Endothelial cell of umbilical vein (primary cell): ENCODE results near the gene RAB17. TPM values are rescaled to one million over a fixed set of nuclear protein-coding genes. Genes with fewer than 3 reads are reported as not detected.

Experiments
- BruUV-seq: library from RNA; stranded (reverse); fragments of 400-500 nt; replicated peaks from 2 replicates; lab custom pipeline; 2021; lab: Mats Ljungman, UMichigan
- CTCF ChIA-PET: fragments of 300-600, 350-600 bp; sonication (Branson Sonifier 250); formaldehyde crosslinking; loops from one replicate; lab custom pipeline; 2021; ENCODE audit warnings: antibody characterized with exemption, inconsistent platforms; lab: Charles Lee
- POLR2A ChIA-PET: fragments of 300-600, 350-600 bp; sonication (Branson Sonifier 250); formaldehyde crosslinking; loops from one replicate; lab custom pipeline; 2021; ENCODE audit warnings: antibody characterized with exemption, inconsistent platforms; lab: Charles Lee
- DNase-seq: peaks from one replicate; pipeline ENCODE4 v3.0.0-alpha.2; 2011; ENCODE audit warnings: low read depth, low spot score
- FAIRE-seq: peaks from 2 replicates; lab custom pipeline; 2011; peaks lifted over from hg19 to GRCh38; lab: Jason Lieb, UNC
- H2AFZ ChIP-seq: 2 replicates; pipeline ENCODE4 v1.6.0; 2012; ENCODE audit warnings: low read depth, low read length, control low read depth, inconsistent platforms
- H3K27ac ChIP-seq: 2 replicates; pipeline ENCODE4 v1.5.1; 2011; ENCODE audit warnings: low read depth, mild to moderate bottlenecking, control low read depth, low read length, moderate library complexity; ENCODE audit not compliant: insufficient read depth
- H3K27me3 ChIP-seq, 2 experiments: 2 replicates each; pipeline versions ENCODE4 v1.6.0 to v1.6.1; 2011; ENCODE audit warnings: low read length in 2 of 2, mixed read lengths in 1 of 2; ENCODE audit not compliant: control insufficient read depth in 2 of 2, insufficient read depth in 2 of 2
- H3K36me3 ChIP-seq, 2 experiments: 2 replicates in 1 of 2; 3 replicates in 1 of 2; pipeline ENCODE4 v1.5.1; 2011; ENCODE audit warnings: low read length in 2 of 2, mild to moderate bottlenecking in 1 of 2, moderate library complexity in 1 of 2; ENCODE audit not compliant: control insufficient read depth in 2 of 2, insufficient read depth in 2 of 2; ENCODE audit errors: extremely low read depth in 1 of 2
- H3K4me1 ChIP-seq: 3 replicates; pipeline ENCODE4 v1.5.1; 2011; ENCODE audit warnings: mild to moderate bottlenecking, low read length; ENCODE audit not compliant: control insufficient read depth, insufficient read depth; ENCODE audit errors: extremely low read depth
- H3K4me2 ChIP-seq: 2 replicates; pipeline ENCODE4 v1.6.1; 2011; ENCODE audit warnings: low read length, control low read depth, mixed read lengths; ENCODE audit not compliant: insufficient read depth
- H3K4me3 ChIP-seq, 3 experiments: fragments of 200-600 bp in 1 of 3; sonication (generic), shearing (Covaris generic) in 1 of 3; replicated peaks in 1 of 3; 2 replicates each; pipeline ENCODE4 v1.5.1; 2011 to 2016; ENCODE audit warnings: control low read depth in 3 of 3, low read length in 3 of 3, mild to moderate bottlenecking in 2 of 3, inconsistent platforms in 1 of 3, low read depth in 1 of 3, moderate library complexity in 1 of 3; ENCODE audit not compliant: insufficient read depth in 1 of 3
- H3K79me2 ChIP-seq: 2 replicates; pipeline ENCODE4 v1.6.0; 2012; ENCODE audit warnings: low read length, inconsistent platforms; ENCODE audit not compliant: control insufficient read depth, insufficient read depth
- H3K9ac ChIP-seq: replicated peaks from 2 replicates; pipeline ENCODE3; 2011; ENCODE audit warnings: low read length, control low read depth; ENCODE audit not compliant: insufficient read depth; ENCODE audit errors: extremely low read depth
- H3K9me1 ChIP-seq: replicated peaks from 3 replicates; pipeline ENCODE4 v1.6.0; 2011; ENCODE audit warnings: mild to moderate bottlenecking, low read length; ENCODE audit not compliant: control insufficient read depth, insufficient read depth; ENCODE audit errors: extremely low read depth
- H3K9me3 ChIP-seq: replicated peaks from 2 replicates; pipeline ENCODE4 v1.5.1; 2012; ENCODE audit warnings: low read length, inconsistent platforms; ENCODE audit not compliant: control insufficient read depth, insufficient read depth
- H4K20me1 ChIP-seq: replicated peaks from 2 replicates; pipeline ENCODE3; 2011; ENCODE audit warnings: mild to moderate bottlenecking, low read length; ENCODE audit not compliant: control insufficient read depth, insufficient read depth; ENCODE audit errors: extremely low read depth
- EZH2 ChIP-seq: IDR thresholded peaks from 2 replicates; pipeline ENCODE4 v1.6.1; 2012; ENCODE audit warnings: borderline replicate concordance, low read depth, mild to moderate bottlenecking, moderate library complexity, low read length, inconsistent platforms; ENCODE audit not compliant: severe bottlenecking
- FOS ChIP-seq: IDR thresholded peaks from 2 replicates; pipeline ENCODE4 v1.6.1; 2011; ENCODE audit warnings: mild to moderate bottlenecking, low read length, moderate library complexity, borderline replicate concordance; ENCODE audit not compliant: insufficient read depth
- GATA2 ChIP-seq: IDR thresholded peaks from 2 replicates; pipeline ENCODE4 v1.7.0; 2011; ENCODE audit warnings: low read depth, mild to moderate bottlenecking, moderate library complexity, mixed read lengths, low read length; ENCODE audit not compliant: insufficient read length, insufficient read depth
- JUN ChIP-seq: IDR thresholded peaks from 2 replicates; pipeline ENCODE4 v1.6.1; 2011; ENCODE audit warnings: borderline replicate concordance, low read depth; ENCODE audit not compliant: insufficient read length, insufficient read depth
- MYC ChIP-seq: IDR thresholded peaks from one replicate; pipeline ENCODE4 v1.6.1; 2011; ENCODE audit warnings: mild to moderate bottlenecking, low read depth, low read length
- POLR2A ChIP-seq: IDR thresholded peaks from 2 replicates; pipeline ENCODE4 v1.6.1; 2012; ENCODE audit warnings: low read depth, mild to moderate bottlenecking, control low read depth, low read length
- POLR2AphosphoS5 ChIP-seq: IDR thresholded peaks from 2 replicates; pipeline ENCODE4 v1.6.1; 2012; ENCODE audit warnings: low read depth, mild to moderate bottlenecking, control low read depth, low read length, moderate library complexity; ENCODE audit not compliant: insufficient read depth
- dilution Hi-C: fragments of 300-500 bp; cut with MboI; formaldehyde crosslinking; loops from one replicate; pipeline ENCODE4 v1.15.0; 2019; ENCODE audit warnings: low sequenced_read_pairs; ENCODE audit not compliant: extremely low pct_ligation_motif_present
- intact Hi-C: fragments of 100-400 bp; cut with micrococcal nuclease; formaldehyde crosslinking; loops from one replicate; pipeline ENCODE4 v1.10.0; 2022
- polyA plus RNA-seq, 4 experiments: library from polyadenylated mRNA; depleted of rRNA in 3 of 4; stranded (reverse) in 3 of 4; unstranded in 1 of 4; fragments of >200 nt; gene quantifications; 2 replicates each; pipeline versions ENCODE4 v1.2.1 to v1.2.3, GENCODE V29; 2011 to 2012; ENCODE audit warnings: missing spikeins in 1 of 4
- total RNA-seq: library from RNA; stranded (reverse); gene quantifications from 2 replicates; pipeline ENCODE4 v1.2.3, GENCODE V29; 2021
- TF ChIP-seq, protein P1 (sequence below), 2 donors: IDR thresholded peaks; 1 replicate in 1 of 2; 2 replicates in 1 of 2; pipeline ENCODE4 v1.5.1; 2011; ENCODE audit warnings: low read length in 2 of 2, mild to moderate bottlenecking in 2 of 2, moderate library complexity in 2 of 2, control low read depth in 1 of 2, inconsistent platforms in 1 of 2, low read depth in 1 of 2; ENCODE audit not compliant: insufficient read depth in 1 of 2; ENCODE audit errors: extremely low read depth in 1 of 2
- TF ChIP-seq, protein P2 (sequence below): IDR thresholded peaks from 2 replicates; pipeline ENCODE4 v1.6.1; 2011; ENCODE audit not compliant: insufficient read depth, insufficient read length

RAB17 gene
- total and polyA plus RNA-seq, 2 donors (not counting 3 experiments of a cell fraction or from before 2014, with no cell fraction given), result 0.41 to 0.77 TPM

DNA sequence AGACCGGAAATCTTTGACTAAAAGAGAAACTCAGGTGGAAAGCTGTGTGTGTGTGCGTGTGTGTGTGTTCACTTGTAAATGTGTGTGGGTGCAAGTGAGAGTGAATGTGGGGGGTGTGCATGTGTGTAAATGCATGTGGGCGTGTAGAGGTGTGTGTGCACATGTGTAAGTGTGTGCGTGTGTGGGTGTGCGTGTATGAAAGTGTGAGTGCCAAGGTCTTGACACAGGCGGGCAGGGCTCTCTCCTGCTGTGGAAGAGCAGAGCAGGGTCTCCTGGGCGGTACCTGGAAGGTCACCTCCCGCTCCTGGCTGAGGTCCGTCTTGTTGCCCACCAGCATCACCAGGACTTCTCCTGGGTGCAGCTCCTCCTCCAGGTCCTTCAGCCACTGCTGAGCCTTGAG lies 13.6 kb downstream of the RAB17 start:
- CTCF ChIA-PET, result interaction anchor here (7.7 kb wide), 1 partner anchor 64 kb away, joined by 295 read pairs; no protein-coding TSS in a partner anchor

More for the DNA sequence above, 13.6 kb downstream of the RAB17 start:
- Histone ChIP-seq H3K4me1 (no peaks in the 10 kb centered on the region), H3K9ac (no peak overlapping the region), H3K36me3 (no peaks in the 10 kb centered on the region), H3K79me2 (no peaks in the 10 kb centered on the region), H3K9me1 (no peaks in the 10 kb centered on the region), H4K20me1 (no peaks in the 10 kb centered on the region), H3K9me3 (no peaks in the 10 kb centered on the region), H2AFZ (no peak overlapping the region), H3K4me3 (no peak overlapping the region), H3K27me3 (peaks cover 2% of the 10 kb centered on the region in 2 experiments), H3K27ac (no peak overlapping the region), H3K4me2 (no peak overlapping the region)
- POLR2A ChIA-PET, result no interaction called here
- dilution Hi-C loops, result no loop called here
- FAIRE-seq, result no peak
- BruUV-seq, result no TSS peak
- TF ChIP-seq EZH2 (no peak), POLR2AphosphoS5 (no peak), JUN (no peak), GATA2 (no peak), POLR2A (no peak), FOS (no peak), MYC (no peak)
- TF ChIP-seq, protein P1, sequence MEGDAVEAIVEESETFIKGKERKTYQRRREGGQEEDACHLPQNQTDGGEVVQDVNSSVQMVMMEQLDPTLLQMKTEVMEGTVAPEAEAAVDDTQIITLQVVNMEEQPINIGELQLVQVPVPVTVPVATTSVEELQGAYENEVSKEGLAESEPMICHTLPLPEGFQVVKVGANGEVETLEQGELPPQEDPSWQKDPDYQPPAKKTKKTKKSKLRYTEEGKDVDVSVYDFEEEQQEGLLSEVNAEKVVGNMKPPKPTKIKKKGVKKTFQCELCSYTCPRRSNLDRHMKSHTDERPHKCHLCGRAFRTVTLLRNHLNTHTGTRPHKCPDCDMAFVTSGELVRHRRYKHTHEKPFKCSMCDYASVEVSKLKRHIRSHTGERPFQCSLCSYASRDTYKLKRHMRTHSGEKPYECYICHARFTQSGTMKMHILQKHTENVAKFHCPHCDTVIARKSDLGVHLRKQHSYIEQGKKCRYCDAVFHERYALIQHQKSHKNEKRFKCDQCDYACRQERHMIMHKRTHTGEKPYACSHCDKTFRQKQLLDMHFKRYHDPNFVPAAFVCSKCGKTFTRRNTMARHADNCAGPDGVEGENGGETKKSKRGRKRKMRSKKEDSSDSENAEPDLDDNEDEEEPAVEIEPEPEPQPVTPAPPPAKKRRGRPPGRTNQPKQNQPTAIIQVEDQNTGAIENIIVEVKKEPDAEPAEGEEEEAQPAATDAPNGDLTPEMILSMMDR (IDR thresholded peaks at IDR 0.05; ENCODE audit: extremely low read depth in 1 of 2, insufficient read depth in 1 of 2, low read depth in 1 of 2, low read length in 2 of 2), result no peak
- TF ChIP-seq, protein P2, sequence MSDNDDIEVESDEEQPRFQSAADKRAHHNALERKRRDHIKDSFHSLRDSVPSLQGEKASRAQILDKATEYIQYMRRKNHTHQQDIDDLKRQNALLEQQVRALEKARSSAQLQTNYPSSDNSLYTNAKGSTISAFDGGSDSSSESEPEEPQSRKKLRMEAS, result no peak
- intact Hi-C loops, result no loop called here
- DNase-seq, result no peak
